HEK293 (cell line): ENCODE measurements around the gene RASA1.

Experiments
- CTCF ChIA-PET: fragments of 350-600 bp; formaldehyde crosslinking; extraction: SDS; loops from one replicate; lab custom pipeline; 2021; ENCODE audit warnings: antibody characterized with exemption; lab: Yijun Ruan, JAX
- POLR2A ChIA-PET: fragments of 300-600 bp; formaldehyde crosslinking; extraction: SDS; loops from one replicate; lab custom pipeline; 2020; ENCODE audit warnings: antibody characterized with exemption, inconsistent platforms; lab: Yijun Ruan, JAX
- H3K27ac ChIP-seq: fragments of 200-500 bp; sonication (Bioruptor generic); 2 replicates; pipeline ENCODE4 v1.5.1; 2014; ENCODE audit warnings: low read depth, low read length, control low read depth, inconsistent platforms; ENCODE audit errors: extremely low read depth
- H3K36me3 ChIP-seq, 2 experiments: fragments of 200-500 bp in 1 of 2; sonication (Bioruptor generic) in 1 of 2; 1 replicate in 1 of 2; 2 replicates in 1 of 2; pipeline ENCODE4 v1.5.1; 2014 to 2017; ENCODE audit warnings: inconsistent platforms in 2 of 2, low read length in 2 of 2; ENCODE audit not compliant: control insufficient read depth in 2 of 2, insufficient read depth in 1 of 2
- H3K4me1 ChIP-seq: fragments of 200-500 bp; sonication (Bioruptor generic); 2 replicates; pipeline ENCODE4 v1.5.1; 2014; ENCODE audit warnings: mild to moderate bottlenecking, low read length, inconsistent platforms; ENCODE audit not compliant: control insufficient read depth, insufficient read depth
- H3K4me3 ChIP-seq: 2 replicates; pipeline ENCODE4 v1.5.1; 2011; ENCODE audit warnings: low read depth, mild to moderate bottlenecking, control low read depth, low read length, moderate library complexity
- H3K9me3 ChIP-seq: fragments of 200-500 bp; sonication (Bioruptor generic); 2 replicates; pipeline ENCODE4 v1.5.1; 2014; ENCODE audit warnings: low read depth, low read length, inconsistent platforms; ENCODE audit not compliant: control insufficient read depth, insufficient read depth
- GLI2 ChIP-seq: fragments of 450-650 bp; formaldehyde crosslinking; IDR thresholded peaks from 2 replicates; pipeline ENCODE4; 2017; ENCODE audit warnings: missing biosample characterization, missing genetic modification characterization, low read depth, borderline replicate concordance
- GLIS2 ChIP-seq: fragments of 450-650 bp; formaldehyde crosslinking; IDR thresholded peaks from 2 replicates; pipeline ENCODE4 v1.5.1; 2016; ENCODE audit warnings: missing biosample characterization, missing genetic modification characterization
- KLF1 ChIP-seq: fragments of 450-650 bp; formaldehyde crosslinking; IDR thresholded peaks from 2 replicates; pipeline ENCODE4 v1.5.1; 2016; ENCODE audit warnings: missing biosample characterization, missing genetic modification characterization
- SCRT2 ChIP-seq: fragments of 450-650 bp; formaldehyde crosslinking; IDR thresholded peaks from 2 replicates; pipeline ENCODE4 v1.5.1; 2016; ENCODE audit warnings: missing biosample characterization, missing genetic modification characterization
- ZBTB48 ChIP-seq: fragments of 450-650 bp; formaldehyde crosslinking; IDR thresholded peaks from 2 replicates; pipeline ENCODE4 v1.5.1; 2016; ENCODE audit warnings: missing biosample characterization, missing genetic modification characterization
- ZFP37 ChIP-seq: fragments of 450-650 bp; formaldehyde crosslinking; IDR thresholded peaks from 2 replicates; pipeline ENCODE4 v1.5.1; 2016; ENCODE audit warnings: missing biosample characterization, missing genetic modification characterization
- ZNF132 ChIP-seq: fragments of 450-650 bp; formaldehyde crosslinking; IDR thresholded peaks from 2 replicates; pipeline ENCODE4 v1.5.1; 2017; ENCODE audit warnings: missing biosample characterization, missing genetic modification characterization, borderline replicate concordance
- ZNF148 ChIP-seq: fragments of 450-650 bp; formaldehyde crosslinking; IDR thresholded peaks from 2 replicates; pipeline ENCODE4 v1.5.0; 2017; ENCODE audit warnings: missing biosample characterization, missing genetic modification characterization, borderline replicate concordance
- ZNF157 ChIP-seq: fragments of 450-650 bp; formaldehyde crosslinking; IDR thresholded peaks from 2 replicates; pipeline ENCODE4 v1.5.1; 2016; ENCODE audit warnings: missing biosample characterization, missing genetic modification characterization
- ZNF169 ChIP-seq: fragments of 450-650 bp; formaldehyde crosslinking; IDR thresholded peaks from 2 replicates; pipeline ENCODE4 v1.5.1; 2016; ENCODE audit warnings: missing biosample characterization, missing genetic modification characterization
- ZNF223 ChIP-seq: fragments of 450-650 bp; formaldehyde crosslinking; IDR thresholded peaks from 2 replicates; pipeline ENCODE4 v1.5.1; 2016; ENCODE audit warnings: missing biosample characterization, missing genetic modification characterization
- ZNF529 ChIP-seq: fragments of 450-650 bp; formaldehyde crosslinking; IDR thresholded peaks from 2 replicates; pipeline ENCODE4 v1.5.1; 2017; ENCODE audit warnings: missing genetic modification characterization, missing biosample characterization; ENCODE audit not compliant: insufficient replicate concordance
- ZNF530 ChIP-seq: fragments of 450-650 bp; formaldehyde crosslinking; IDR thresholded peaks from 2 replicates; pipeline ENCODE4 v1.5.1; 2016; ENCODE audit warnings: low read depth, missing biosample characterization, missing genetic modification characterization
- ZNF571 ChIP-seq: fragments of 450-650 bp; formaldehyde crosslinking; IDR thresholded peaks from 2 replicates; pipeline ENCODE4 v1.5.0; 2017; ENCODE audit warnings: missing biosample characterization, missing genetic modification characterization
- ZNF600 ChIP-seq: fragments of 450-650 bp; formaldehyde crosslinking; IDR thresholded peaks from 2 replicates; pipeline ENCODE4 v1.5.1; 2016; ENCODE audit warnings: missing biosample characterization, missing genetic modification characterization
- ZNF610 ChIP-seq: fragments of 450-650 bp; formaldehyde crosslinking; IDR thresholded peaks from 2 replicates; pipeline ENCODE4 v1.5.1; 2016; ENCODE audit warnings: missing biosample characterization, missing genetic modification characterization, borderline replicate concordance
- ZNF664 ChIP-seq: fragments of 450-650 bp; formaldehyde crosslinking; IDR thresholded peaks from 2 replicates; pipeline ENCODE4 v1.5.1; 2016; ENCODE audit warnings: missing biosample characterization, missing genetic modification characterization
- ZNF785 ChIP-seq: fragments of 450-650 bp; formaldehyde crosslinking; IDR thresholded peaks from 2 replicates; pipeline ENCODE4 v1.5.1; 2016; ENCODE audit warnings: missing biosample characterization, missing genetic modification characterization
- TF ChIP-seq, protein P1 (sequence below): fragments of 450-650 bp; formaldehyde crosslinking; IDR thresholded peaks from 2 replicates; pipeline ENCODE4 v1.5.1; 2017; ENCODE audit warnings: missing biosample characterization, missing genetic modification characterization
- TF ChIP-seq, protein P2 (sequence below): fragments of 450-650 bp; formaldehyde crosslinking; IDR thresholded peaks from 2 replicates; pipeline ENCODE4 v1.5.1; 2016; ENCODE audit warnings: missing biosample characterization, missing genetic modification characterization
- TF ChIP-seq, protein P3 (sequence below): fragments of 450-650 bp; formaldehyde crosslinking; IDR thresholded peaks from 2 replicates; pipeline ENCODE4 v1.5.1; 2016; ENCODE audit warnings: missing biosample characterization, missing genetic modification characterization

Gene RASA1

GRCh38 chr5:87359106-87359505, 91.4 kb downstream of the RASA1 start (continued):
- no peak for TF ChIP-seq ZNF529 (tag by site-specific recombination)
- TF ChIP-seq, protein P1, sequence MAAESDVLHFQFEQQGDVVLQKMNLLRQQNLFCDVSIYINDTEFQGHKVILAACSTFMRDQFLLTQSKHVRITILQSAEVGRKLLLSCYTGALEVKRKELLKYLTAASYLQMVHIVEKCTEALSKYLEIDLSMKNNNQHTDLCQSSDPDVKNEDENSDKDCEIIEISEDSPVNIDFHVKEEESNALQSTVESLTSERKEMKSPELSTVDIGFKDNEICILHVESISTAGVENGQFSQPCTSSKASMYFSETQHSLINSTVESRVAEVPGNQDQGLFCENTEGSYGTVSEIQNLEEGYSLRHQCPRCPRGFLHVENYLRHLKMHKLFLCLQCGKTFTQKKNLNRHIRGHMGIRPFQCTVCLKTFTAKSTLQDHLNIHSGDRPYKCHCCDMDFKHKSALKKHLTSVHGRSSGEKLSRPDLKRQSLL (tag by site-specific recombination), result no peak
- TF ChIP-seq ZNF785 (tag by site-specific recombination), result no peak
- TF ChIP-seq, protein P2, sequence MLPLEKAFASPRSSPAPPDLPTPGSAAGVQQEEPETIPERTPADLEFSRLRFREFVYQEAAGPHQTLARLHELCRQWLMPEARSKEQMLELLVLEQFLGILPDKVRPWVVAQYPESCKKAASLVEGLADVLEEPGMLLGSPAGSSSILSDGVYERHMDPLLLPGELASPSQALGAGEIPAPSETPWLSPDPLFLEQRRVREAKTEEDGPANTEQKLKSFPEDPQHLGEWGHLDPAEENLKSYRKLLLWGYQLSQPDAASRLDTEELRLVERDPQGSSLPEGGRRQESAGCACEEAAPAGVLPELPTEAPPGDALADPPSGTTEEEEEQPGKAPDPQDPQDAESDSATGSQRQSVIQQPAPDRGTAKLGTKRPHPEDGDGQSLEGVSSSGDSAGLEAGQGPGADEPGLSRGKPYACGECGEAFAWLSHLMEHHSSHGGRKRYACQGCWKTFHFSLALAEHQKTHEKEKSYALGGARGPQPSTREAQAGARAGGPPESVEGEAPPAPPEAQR (tag by site-specific recombination), result no peak
- no peak for TF ChIP-seq ZNF169
- TF ChIP-seq ZNF610 (tag by site-specific recombination), result no peak
- TF ChIP-seq GLIS2 (tag by site-specific recombination), result no peak
- TF ChIP-seq ZNF132 (tag by site-specific recombination), result no peak
- no peak for TF ChIP-seq GLI2 (tag by site-specific recombination)
- no peak for TF ChIP-seq ZNF600 (tag by site-specific recombination)
- TF ChIP-seq KLF1, result no peak
- TF ChIP-seq ZNF148 (tag by site-specific recombination), result no peak

- H3K36me3 ChIP-seq, result peaks cover 3 to 18% of the 10 kb centered on the region in 2 experiments; a peak in 2 of 3 replicates
- no peaks in the 10 kb centered on the region for H3K9me3 ChIP-seq
- H3K27ac ChIP-seq, result no peak overlapping the region
- TF ChIP-seq ZNF664 (tag by site-specific recombination) (no peak), SCRT2 (no peak), ZNF157 (tag by site-specific recombination) (no peak), ZNF223 (tag by site-specific recombination) (no peak), ZNF530 (no peak), ZNF529 (tag by site-specific recombination) (no peak), ZBTB48 (tag by site-specific recombination) (no peak), ZFP37 (no peak), ZNF571 (tag by site-specific recombination) (no peak)
- TF ChIP-seq, protein P3, sequence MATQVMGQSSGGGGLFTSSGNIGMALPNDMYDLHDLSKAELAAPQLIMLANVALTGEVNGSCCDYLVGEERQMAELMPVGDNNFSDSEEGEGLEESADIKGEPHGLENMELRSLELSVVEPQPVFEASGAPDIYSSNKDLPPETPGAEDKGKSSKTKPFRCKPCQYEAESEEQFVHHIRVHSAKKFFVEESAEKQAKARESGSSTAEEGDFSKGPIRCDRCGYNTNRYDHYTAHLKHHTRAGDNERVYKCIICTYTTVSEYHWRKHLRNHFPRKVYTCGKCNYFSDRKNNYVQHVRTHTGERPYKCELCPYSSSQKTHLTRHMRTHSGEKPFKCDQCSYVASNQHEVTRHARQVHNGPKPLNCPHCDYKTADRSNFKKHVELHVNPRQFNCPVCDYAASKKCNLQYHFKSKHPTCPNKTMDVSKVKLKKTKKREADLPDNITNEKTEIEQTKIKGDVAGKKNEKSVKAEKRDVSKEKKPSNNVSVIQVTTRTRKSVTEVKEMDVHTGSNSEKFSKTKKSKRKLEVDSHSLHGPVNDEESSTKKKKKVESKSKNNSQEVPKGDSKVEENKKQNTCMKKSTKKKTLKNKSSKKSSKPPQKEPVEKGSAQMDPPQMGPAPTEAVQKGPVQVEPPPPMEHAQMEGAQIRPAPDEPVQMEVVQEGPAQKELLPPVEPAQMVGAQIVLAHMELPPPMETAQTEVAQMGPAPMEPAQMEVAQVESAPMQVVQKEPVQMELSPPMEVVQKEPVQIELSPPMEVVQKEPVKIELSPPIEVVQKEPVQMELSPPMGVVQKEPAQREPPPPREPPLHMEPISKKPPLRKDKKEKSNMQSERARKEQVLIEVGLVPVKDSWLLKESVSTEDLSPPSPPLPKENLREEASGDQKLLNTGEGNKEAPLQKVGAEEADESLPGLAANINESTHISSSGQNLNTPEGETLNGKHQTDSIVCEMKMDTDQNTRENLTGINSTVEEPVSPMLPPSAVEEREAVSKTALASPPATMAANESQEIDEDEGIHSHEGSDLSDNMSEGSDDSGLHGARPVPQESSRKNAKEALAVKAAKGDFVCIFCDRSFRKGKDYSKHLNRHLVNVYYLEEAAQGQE (tag by site-specific recombination), result no peak
- TF ChIP-seq, protein P2 (tag by site-specific recombination), result no peak
- TF ChIP-seq, all 188 proteins: peak for 0
- Histone ChIP-seq H3K4me3 (no peak overlapping the region), H3K4me1 (no peaks in the 10 kb centered on the region)
- CTCF ChIA-PET, result no interaction called here
- POLR2A ChIA-PET, result interaction anchor here (0.6 to 0.7 kb wide), 2 partner anchors 21 to 438 kb away, joined by 4 to 5 read pairs; no protein-coding TSS in a partner anchor
Measured at GRCh38 chr5:87360132-87360531, 92.4 kb downstream of the RASA1 start.
